ENCODE results near the gene LPIN1. TPM values are rescaled to one million over a fixed set of nuclear protein-coding genes. Genes with fewer than 3 reads are reported as not detected.

Gene LPIN1
- total RNA-seq, 1 experiment from 2014 or later, result 43.1 TPM

DNA sequence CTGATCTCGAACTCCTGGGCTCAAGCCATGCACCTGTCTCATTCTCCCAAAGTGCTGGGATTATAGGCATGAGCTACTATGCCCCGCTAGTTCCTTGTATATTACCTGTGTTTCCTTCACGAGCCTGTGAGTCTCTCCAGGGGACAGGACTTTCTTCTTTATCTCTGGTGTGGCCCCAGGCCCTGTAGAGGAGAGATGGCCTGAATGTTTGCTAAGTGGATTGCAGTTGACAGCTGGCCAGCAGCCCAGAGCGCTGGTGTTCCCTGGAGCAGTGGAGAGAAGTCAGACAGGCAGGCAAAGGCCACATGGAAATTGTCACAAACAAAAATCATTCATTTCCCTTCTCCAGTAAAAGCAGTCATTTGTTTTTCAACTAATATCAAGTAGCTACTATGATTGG is 17.9 kb downstream of the LPIN1 start:
- Histone ChIP-seq H3K9me3 (ENCODE audit: insufficient read depth, low read depth) (no peaks in the 10 kb centered on the region), H3K36me3 (ENCODE audit: low read depth) (peaks cover 13% of the 10 kb centered on the region), H3K9me2 (ENCODE audit: insufficient read depth) (no peaks in the 10 kb centered on the region), H4K20me1 (ENCODE audit: insufficient read depth) (peaks cover 14% of the 10 kb centered on the region), H2AFZ (no peak overlapping the region), H3K27me3 (ENCODE audit: insufficient read depth, low read depth) (no peaks in the 10 kb centered on the region), H3K4me1 (replicated peaks; ENCODE audit: insufficient read depth) (peaks cover 4% of the 10 kb centered on the region; the same call in 1 of the 2 replicates), H3K79me2 (ENCODE audit: low read depth) (peaks cover 37% of the 10 kb centered on the region; the same call in 1 of the 2 replicates), H3K4me2 (no peak overlapping the region), H3K4me3 (no peak overlapping the region), H3F3A (ENCODE audit: insufficient read depth, low read depth) (peaks cover 13% of the 10 kb centered on the region; the same call in 1 of the 2 replicates), H3K27ac (no peak overlapping the region)
- POLR2A ChIA-PET (ENCODE audit: unreplicated experiment), result no interaction called here
- TF ChIP-seq EZH2 (IDR thresholded peaks at IDR 0.05; ENCODE audit: low read depth), result no peak
- TF ChIP-seq, protein P1, sequence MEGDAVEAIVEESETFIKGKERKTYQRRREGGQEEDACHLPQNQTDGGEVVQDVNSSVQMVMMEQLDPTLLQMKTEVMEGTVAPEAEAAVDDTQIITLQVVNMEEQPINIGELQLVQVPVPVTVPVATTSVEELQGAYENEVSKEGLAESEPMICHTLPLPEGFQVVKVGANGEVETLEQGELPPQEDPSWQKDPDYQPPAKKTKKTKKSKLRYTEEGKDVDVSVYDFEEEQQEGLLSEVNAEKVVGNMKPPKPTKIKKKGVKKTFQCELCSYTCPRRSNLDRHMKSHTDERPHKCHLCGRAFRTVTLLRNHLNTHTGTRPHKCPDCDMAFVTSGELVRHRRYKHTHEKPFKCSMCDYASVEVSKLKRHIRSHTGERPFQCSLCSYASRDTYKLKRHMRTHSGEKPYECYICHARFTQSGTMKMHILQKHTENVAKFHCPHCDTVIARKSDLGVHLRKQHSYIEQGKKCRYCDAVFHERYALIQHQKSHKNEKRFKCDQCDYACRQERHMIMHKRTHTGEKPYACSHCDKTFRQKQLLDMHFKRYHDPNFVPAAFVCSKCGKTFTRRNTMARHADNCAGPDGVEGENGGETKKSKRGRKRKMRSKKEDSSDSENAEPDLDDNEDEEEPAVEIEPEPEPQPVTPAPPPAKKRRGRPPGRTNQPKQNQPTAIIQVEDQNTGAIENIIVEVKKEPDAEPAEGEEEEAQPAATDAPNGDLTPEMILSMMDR (conservative IDR thresholded peaks at IDR 0.05), result no peak
- BruUV-seq (replicated peaks), result no TSS peak
- CTCF ChIA-PET, result no interaction called here
- intact Hi-C loops (cut with micrococcal nuclease; ENCODE audit: unreplicated experiment), result no loop called here
- DNase-seq, result no peak

DNA sequence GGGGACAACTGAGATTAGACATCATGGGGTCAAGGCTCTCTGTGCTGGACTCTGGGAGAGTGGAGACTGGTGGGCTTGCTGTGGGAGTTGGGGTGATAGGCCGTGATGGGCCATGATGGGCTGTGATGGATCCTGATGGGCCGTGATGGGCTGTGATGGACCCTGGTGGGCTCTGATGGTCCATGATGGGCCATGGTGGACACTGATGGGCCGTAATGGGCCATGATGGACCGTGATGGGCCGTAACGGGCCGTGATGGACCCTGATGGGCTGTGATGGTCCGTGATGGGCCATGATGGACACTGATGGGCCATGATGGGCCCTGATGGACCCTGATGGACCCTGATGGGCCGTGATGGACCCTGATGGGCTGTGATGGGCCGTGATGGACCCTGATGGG is 18.5 kb downstream of the LPIN1 start:
- DNase-seq, result no peak
- H3F3A ChIP-seq (ENCODE audit: insufficient read depth, low read depth), result peaks cover 18% of the 10 kb centered on the region; the same call in 1 of the 2 replicates
- POLR2A ChIA-PET (ENCODE audit: unreplicated experiment), result no interaction called here
- H3K27ac ChIP-seq, result no peak overlapping the region
- no peak overlapping the region for H2AFZ ChIP-seq
- CTCF ChIA-PET, result no interaction called here
- peaks cover 4% of the 10 kb centered on the region; the same call in 1 of the 2 replicates for H3K4me1 ChIP-seq (replicated peaks; ENCODE audit: insufficient read depth)
- TF ChIP-seq, protein P1 (conservative IDR thresholded peaks at IDR 0.05), result no peak
- no peak for TF ChIP-seq EZH2 (IDR thresholded peaks at IDR 0.05; ENCODE audit: low read depth)
- no TSS peak for BruUV-seq (replicated peaks)
- peaks cover 14% of the 10 kb centered on the region for H4K20me1 ChIP-seq (ENCODE audit: insufficient read depth)
- intact Hi-C loops (cut with micrococcal nuclease; ENCODE audit: unreplicated experiment), result no loop called here
- H3K4me3 ChIP-seq, result no peak overlapping the region
- no peak overlapping the region for H3K4me2 ChIP-seq
- H3K36me3 ChIP-seq (ENCODE audit: low read depth), result peaks cover 19% of the 10 kb centered on the region
- peaks cover 37% of the 10 kb centered on the region; the same call in 1 of the 2 replicates for H3K79me2 ChIP-seq (ENCODE audit: low read depth)
- no peaks in the 10 kb centered on the region for H3K9me2 ChIP-seq (ENCODE audit: insufficient read depth)
- no peaks in the 10 kb centered on the region for H3K9me3 ChIP-seq (ENCODE audit: insufficient read depth, low read depth)
- no peaks in the 10 kb centered on the region for H3K27me3 ChIP-seq (ENCODE audit: insufficient read depth, low read depth)

DNA sequence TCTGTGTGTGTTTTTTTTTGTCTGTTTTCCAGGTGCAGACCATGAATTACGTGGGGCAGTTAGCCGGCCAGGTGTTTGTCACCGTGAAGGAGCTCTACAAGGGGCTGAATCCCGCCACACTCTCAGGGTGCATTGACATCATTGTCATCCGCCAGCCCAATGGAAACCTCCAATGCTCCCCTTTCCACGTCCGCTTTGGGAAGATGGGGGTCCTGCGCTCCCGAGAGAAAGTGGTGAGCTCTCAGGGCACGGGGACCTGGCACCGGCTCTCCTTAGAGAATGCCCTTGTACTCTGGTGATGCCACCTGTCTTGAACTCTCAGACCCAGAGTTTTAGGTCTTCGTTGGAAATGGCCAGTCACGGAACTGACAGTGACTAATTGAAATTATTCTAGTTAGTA is 19.1 kb downstream of the LPIN1 start:
- Histone ChIP-seq H2AFZ (no peak overlapping the region), H3K79me2 (ENCODE audit: low read depth) (peaks cover 37% of the 10 kb centered on the region; the same call in 1 of the 2 replicates)
- POLR2A ChIA-PET (ENCODE audit: unreplicated experiment), result no interaction called here

More for the DNA sequence above, 19.1 kb downstream of the LPIN1 start:
- no peak overlapping the region for H3K4me2 ChIP-seq
- no peaks in the 10 kb centered on the region for H3K27me3 ChIP-seq (ENCODE audit: insufficient read depth, low read depth)
- H3K9me2 ChIP-seq (ENCODE audit: insufficient read depth), result no peaks in the 10 kb centered on the region
- no peak overlapping the region for H3K27ac ChIP-seq
- no peaks in the 10 kb centered on the region for H3K9me3 ChIP-seq (ENCODE audit: insufficient read depth, low read depth)
- intact Hi-C loops (cut with micrococcal nuclease; ENCODE audit: unreplicated experiment), result no loop called here
- peaks cover 19% of the 10 kb centered on the region for H3K36me3 ChIP-seq (ENCODE audit: low read depth)
- CTCF ChIA-PET, result no interaction called here
- peaks cover 19% of the 10 kb centered on the region; the same call in 1 of the 2 replicates for H3F3A ChIP-seq (ENCODE audit: insufficient read depth, low read depth)
- no TSS peak for BruUV-seq (replicated peaks)
- H4K20me1 ChIP-seq (ENCODE audit: insufficient read depth), result peaks cover 14% of the 10 kb centered on the region
- no peak overlapping the region for H3K4me3 ChIP-seq
- no peak for TF ChIP-seq EZH2 (IDR thresholded peaks at IDR 0.05; ENCODE audit: low read depth)
- TF ChIP-seq, protein P1 (conservative IDR thresholded peaks at IDR 0.05), result no peak
- H3K4me1 ChIP-seq (replicated peaks; ENCODE audit: insufficient read depth), result peaks cover 4% of the 10 kb centered on the region; the same call in 1 of the 2 replicates
- DNase-seq, result no peak

Data from PC-9 (cell line).